GM12878 (cell line): Measurements from ENCODE around the gene MRPS22. TPM values are rescaled to one million over a fixed set of nuclear protein-coding genes. Genes with fewer than 3 reads are reported as not detected.
A peak's percentile ranks its signal among the peaks of the same experiment; 100 is the strongest.

Source experiments
- ASH2L ChIP-seq: fragments of 300-600, 200-600 bp; sonication (generic); IDR thresholded peaks from 2 replicates; pipeline ENCODE4 v1.6.1; 2017; ENCODE audit warnings: low read depth, mild to moderate bottlenecking, borderline replicate concordance
- ATF3 ChIP-seq: IDR thresholded peaks from 2 replicates; pipeline ENCODE4 v1.6.1; 2011; ENCODE audit warnings: low read depth, mild to moderate bottlenecking, low read length, moderate library complexity, borderline replicate concordance; ENCODE audit errors: extremely low read depth
- ATF7 ChIP-seq: fragments of 450-650 bp; IDR thresholded peaks from 2 replicates; pipeline ENCODE4 v1.6.1; 2016; ENCODE audit warnings: low read depth, mild to moderate bottlenecking
- CBFB ChIP-seq: IDR thresholded peaks from 2 replicates; pipeline ENCODE4 v1.6.1; 2016; ENCODE audit warnings: antibody characterized with exemption, low read depth
- CEBPZ ChIP-seq: fragments of 150-350 bp; IDR thresholded peaks from 2 replicates; pipeline ENCODE4 v1.6.1; 2016; ENCODE audit warnings: low read depth, low read length
- FOXM1 ChIP-seq: IDR thresholded peaks from 2 replicates; pipeline ENCODE4 v1.6.1; 2012; ENCODE audit warnings: low read depth, mild to moderate bottlenecking, inconsistent platforms, low read length, moderate library complexity
- MXI1 ChIP-seq: fragments of 150-350 bp; IDR thresholded peaks from 2 replicates; pipeline ENCODE4 v1.6.1; 2011; ENCODE audit warnings: low read depth, mild to moderate bottlenecking, inconsistent platforms, low read length, improper control_type of control experiment
- NBN ChIP-seq: fragments of 450-650 bp; IDR thresholded peaks from 2 replicates; pipeline ENCODE4 v1.6.1; 2016
- NFYB ChIP-seq: IDR thresholded peaks from 2 replicates; pipeline ENCODE4 v1.6.1; 2011; ENCODE audit warnings: low read depth, mild to moderate bottlenecking, low read length, improper control_type of control experiment, moderate library complexity; ENCODE audit not compliant: insufficient read depth
- POLR2AphosphoS5 ChIP-seq: IDR thresholded peaks from 2 replicates; pipeline ENCODE4 v1.6.1; 2011; ENCODE audit warnings: mild to moderate bottlenecking, low read length, inconsistent platforms
- POU2F2 ChIP-seq: IDR thresholded peaks from 3 replicates; pipeline ENCODE4 v1.6.1; 2011; ENCODE audit warnings: low read depth, mild to moderate bottlenecking, low read length, borderline replicate concordance
- PRDM15 ChIP-seq: fragments of 450-650 bp; formaldehyde crosslinking; IDR thresholded peaks from 2 replicates; pipeline ENCODE4 v1.4.0; 2020; ENCODE audit warnings: mild to moderate bottlenecking, moderate library complexity
- SMC3 ChIP-seq: IDR thresholded peaks from 2 replicates; pipeline ENCODE4 v1.6.1; 2011; ENCODE audit warnings: low read length, improper control_type of control experiment, borderline replicate concordance
- SP1 ChIP-seq: IDR thresholded peaks from one replicate; pipeline ENCODE4 v1.6.1; 2011; ENCODE audit warnings: low read depth, low read length
- SREBF1 ChIP-seq: IDR thresholded peaks from 2 replicates; pipeline ENCODE4 v1.6.1; 2012; ENCODE audit warnings: mild to moderate bottlenecking, low read length
- STAT3 ChIP-seq: IDR thresholded peaks from 2 replicates; pipeline ENCODE4 v1.6.1; 2011; ENCODE audit warnings: low read depth, low read length, improper control_type of control experiment
- ZBED1 ChIP-seq: IDR thresholded peaks from 2 replicates; pipeline ENCODE4 v1.6.1; 2016; ENCODE audit warnings: borderline replicate concordance
- polyA plus RNA-seq, 11 experiments: library from polyadenylated mRNA; depleted of rRNA in 4 of 11; unstranded in 6 of 11; stranded (reverse) in 5 of 11; fragments of >200 nt; fragmentation: Nextera tagmentation in 4 of 11; fragmentation: Illumina TruSeq in 1 of 11; extraction: Ambion mirVana in 4 of 11; extraction: Trizol in 1 of 11; gene quantifications; 1 replicate in 1 of 11; 2 replicates in 10 of 11; pipeline versions ENCODE4 v1.2.1 to v1.2.3, GENCODE V29; 2011 to 2016; ENCODE audit warnings: inconsistent platforms in 2 of 11, missing spikeins in 2 of 11, low read depth in 1 of 11
- total RNA-seq, 4 experiments: library from RNA; depleted of rRNA in 3 of 4; stranded (reverse); fragments of >200 nt in 3 of 4; fragmentation: Illumina TruSeq in 1 of 4; extraction: Trizol in 1 of 4; gene quantifications; 2 replicates each; pipeline versions ENCODE4 v1.2.1 to v1.2.3, GENCODE V29; 2013 to 2021
- TF ChIP-seq, protein P1 (sequence below): fragments of 450-650 bp; IDR thresholded peaks from 2 replicates; pipeline ENCODE4 v1.6.1; 2017; ENCODE audit warnings: mild to moderate bottlenecking, moderate library complexity

MRPS22 gene
- total and polyA plus RNA-seq, 10 of the 15 experiments (the other 5 are each of a cell fraction or from before 2014, with no cell fraction given) = 44.3 to 146 (median 75.2) TPM

GRCh38 chr3:139389552-139390368 is 45.9 kb downstream of the MRPS22 start, which contains the start of gene COPB2 (continued):
- TF ChIP-seq, protein P1, sequence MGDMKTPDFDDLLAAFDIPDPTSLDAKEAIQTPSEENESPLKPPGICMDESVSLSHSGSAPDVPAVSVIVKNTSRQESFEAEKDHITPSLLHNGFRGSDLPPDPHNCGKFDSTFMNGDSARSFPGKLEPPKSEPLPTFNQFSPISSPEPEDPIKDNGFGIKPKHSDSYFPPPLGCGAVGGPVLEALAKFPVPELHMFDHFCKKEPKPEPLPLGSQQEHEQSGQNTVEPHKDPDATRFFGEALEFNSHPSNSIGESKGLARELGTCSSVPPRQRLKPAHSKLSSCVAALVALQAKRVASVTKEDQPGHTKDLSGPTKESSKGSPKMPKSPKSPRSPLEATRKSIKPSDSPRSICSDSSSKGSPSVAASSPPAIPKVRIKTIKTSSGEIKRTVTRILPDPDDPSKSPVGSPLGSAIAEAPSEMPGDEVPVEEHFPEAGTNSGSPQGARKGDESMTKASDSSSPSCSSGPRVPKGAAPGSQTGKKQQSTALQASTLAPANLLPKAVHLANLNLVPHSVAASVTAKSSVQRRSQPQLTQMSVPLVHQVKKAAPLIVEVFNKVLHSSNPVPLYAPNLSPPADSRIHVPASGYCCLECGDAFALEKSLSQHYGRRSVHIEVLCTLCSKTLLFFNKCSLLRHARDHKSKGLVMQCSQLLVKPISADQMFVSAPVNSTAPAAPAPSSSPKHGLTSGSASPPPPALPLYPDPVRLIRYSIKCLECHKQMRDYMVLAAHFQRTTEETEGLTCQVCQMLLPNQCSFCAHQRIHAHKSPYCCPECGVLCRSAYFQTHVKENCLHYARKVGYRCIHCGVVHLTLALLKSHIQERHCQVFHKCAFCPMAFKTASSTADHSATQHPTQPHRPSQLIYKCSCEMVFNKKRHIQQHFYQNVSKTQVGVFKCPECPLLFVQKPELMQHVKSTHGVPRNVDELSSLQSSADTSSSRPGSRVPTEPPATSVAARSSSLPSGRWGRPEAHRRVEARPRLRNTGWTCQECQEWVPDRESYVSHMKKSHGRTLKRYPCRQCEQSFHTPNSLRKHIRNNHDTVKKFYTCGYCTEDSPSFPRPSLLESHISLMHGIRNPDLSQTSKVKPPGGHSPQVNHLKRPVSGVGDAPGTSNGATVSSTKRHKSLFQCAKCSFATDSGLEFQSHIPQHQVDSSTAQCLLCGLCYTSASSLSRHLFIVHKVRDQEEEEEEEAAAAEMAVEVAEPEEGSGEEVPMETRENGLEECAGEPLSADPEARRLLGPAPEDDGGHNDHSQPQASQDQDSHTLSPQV = no peak
- TF ChIP-seq SP1 (no peak), ASH2L (no peak; the same call in 1 of the 2 replicates), PRDM15 (CRISPR knock-in tag) (no peak), POU2F2 (peak; percentile 69; the same call in 2 of the 3 replicates), SREBF1 (no peak), CBFB (peak; percentile 97), MXI1 (peak; percentile 92), ATF7 (peak; percentile 38; the same call in 1 of the 2 replicates), FOXM1 (no peak), POLR2AphosphoS5 (peak; percentile 92), ATF3 (no peak), NBN (peak; percentile 76), CEBPZ (no peak), SMC3 (no peak), NFYB (0 out of 2 replicates have a peak, but pooled peaks have one; percentile 23), ZBED1 (peak; percentile 73; the same call in 1 of the 2 replicates), STAT3 (no peak)
